KMS-11 (cell line): ENCODE results near the gene NFIC.

ENCODE experiments used
- H2AFZ ChIP-seq: fragments of 200-600 bp; sonication (generic); 2 replicates; pipeline ENCODE4 v1.6.1; 2016; ENCODE audit warnings: antibody characterized with exemption, mixed run types, low read depth
- H3K27ac ChIP-seq: fragments of 200-600 bp; sonication (generic); 2 replicates; pipeline ENCODE4 v1.6.1; 2016; ENCODE audit warnings: mild to moderate bottlenecking, mixed run types
- H3K27me3 ChIP-seq: fragments of 200-600 bp; sonication (generic); 2 replicates; pipeline ENCODE4 v1.6.1; 2017; ENCODE audit warnings: mild to moderate bottlenecking, low read depth, mixed run types, moderate library complexity; ENCODE audit not compliant: insufficient read depth
- H3K36me3 ChIP-seq: fragments of 200-600 bp; sonication (generic); 2 replicates; pipeline ENCODE4 v1.6.1; 2017; ENCODE audit warnings: mild to moderate bottlenecking, mixed run types; ENCODE audit not compliant: insufficient read depth
- H3K4me1 ChIP-seq: fragments of 200-600 bp; sonication (generic); 2 replicates; pipeline ENCODE4 v1.6.1; 2016; ENCODE audit warnings: mild to moderate bottlenecking, low read depth, mixed run types; ENCODE audit not compliant: poor library complexity, severe bottlenecking
- H3K4me2 ChIP-seq: fragments of 200-600 bp; sonication (generic); 2 replicates; pipeline ENCODE4 v1.7.0; 2016; ENCODE audit warnings: mild to moderate bottlenecking, mixed run types
- H3K4me3 ChIP-seq: fragments of 200-600 bp; sonication (generic); IDR thresholded peaks from 2 replicates; pipeline ENCODE4 v1.6.1; 2017; ENCODE audit warnings: low read depth, low read length, mixed read lengths; ENCODE audit not compliant: insufficient read depth
- H3K79me2 ChIP-seq: fragments of 200-600 bp; sonication (generic); 2 replicates; pipeline ENCODE4 v1.6.1; 2016; ENCODE audit warnings: low read depth, mixed run types; ENCODE audit not compliant: insufficient read depth
- H3K9ac ChIP-seq: fragments of 200-600 bp; sonication (generic); 2 replicates; pipeline ENCODE4 v1.6.1; 2016; ENCODE audit warnings: mild to moderate bottlenecking, mixed run types
- H4K20me1 ChIP-seq: fragments of 200-600 bp; sonication (generic); 2 replicates; pipeline ENCODE4 v1.6.1; 2016; ENCODE audit warnings: mild to moderate bottlenecking, mixed run types; ENCODE audit not compliant: insufficient read depth
- TF ChIP-seq, protein P1 (sequence below): fragments of 200-600 bp; sonication (generic); conservative IDR thresholded peaks from 2 replicates; pipeline ENCODE4 v1.6.1; 2017; ENCODE audit warnings: low read depth, mild to moderate bottlenecking, antibody characterized with exemption, low read length, moderate library complexity, mixed read lengths

Gene NFIC

DNA sequence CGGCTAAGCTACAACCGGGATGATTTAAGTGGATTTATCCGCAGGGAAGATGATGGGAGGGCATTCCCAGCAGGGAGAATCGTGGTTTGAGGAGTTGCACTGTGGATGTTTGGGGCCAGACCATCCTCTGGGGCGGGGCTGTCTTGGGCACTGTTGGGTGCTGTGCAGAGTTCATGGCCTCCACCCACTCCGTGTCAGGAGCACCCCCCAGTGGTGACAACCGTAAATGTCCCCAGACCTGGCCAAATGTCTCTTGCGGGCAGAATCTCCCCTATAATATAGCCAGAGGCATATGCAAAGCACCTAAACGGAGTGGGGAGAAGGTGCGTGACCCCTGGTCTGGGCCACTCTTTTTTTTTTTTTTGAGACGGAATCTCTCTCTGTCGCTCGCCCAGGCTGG is 73.7 kb downstream of the NFIC start:
- Histone ChIP-seq H3K36me3 (no peaks in the 10 kb centered on the region; the same call in 1 of the 2 replicates), H2AFZ (no peak overlapping the region), H3K4me2 (no peak overlapping the region), H3K9ac (no peak overlapping the region), H3K27ac (no peak overlapping the region), H3K4me3 (no peak overlapping the region), H3K79me2 (no peaks in the 10 kb centered on the region), H4K20me1 (no peaks in the 10 kb centered on the region), H3K27me3 (no peaks in the 10 kb centered on the region), H3K4me1 (peaks cover 4% of the 10 kb centered on the region)
- TF ChIP-seq, protein P1, sequence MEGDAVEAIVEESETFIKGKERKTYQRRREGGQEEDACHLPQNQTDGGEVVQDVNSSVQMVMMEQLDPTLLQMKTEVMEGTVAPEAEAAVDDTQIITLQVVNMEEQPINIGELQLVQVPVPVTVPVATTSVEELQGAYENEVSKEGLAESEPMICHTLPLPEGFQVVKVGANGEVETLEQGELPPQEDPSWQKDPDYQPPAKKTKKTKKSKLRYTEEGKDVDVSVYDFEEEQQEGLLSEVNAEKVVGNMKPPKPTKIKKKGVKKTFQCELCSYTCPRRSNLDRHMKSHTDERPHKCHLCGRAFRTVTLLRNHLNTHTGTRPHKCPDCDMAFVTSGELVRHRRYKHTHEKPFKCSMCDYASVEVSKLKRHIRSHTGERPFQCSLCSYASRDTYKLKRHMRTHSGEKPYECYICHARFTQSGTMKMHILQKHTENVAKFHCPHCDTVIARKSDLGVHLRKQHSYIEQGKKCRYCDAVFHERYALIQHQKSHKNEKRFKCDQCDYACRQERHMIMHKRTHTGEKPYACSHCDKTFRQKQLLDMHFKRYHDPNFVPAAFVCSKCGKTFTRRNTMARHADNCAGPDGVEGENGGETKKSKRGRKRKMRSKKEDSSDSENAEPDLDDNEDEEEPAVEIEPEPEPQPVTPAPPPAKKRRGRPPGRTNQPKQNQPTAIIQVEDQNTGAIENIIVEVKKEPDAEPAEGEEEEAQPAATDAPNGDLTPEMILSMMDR, result peak; percentile 41

DNA sequence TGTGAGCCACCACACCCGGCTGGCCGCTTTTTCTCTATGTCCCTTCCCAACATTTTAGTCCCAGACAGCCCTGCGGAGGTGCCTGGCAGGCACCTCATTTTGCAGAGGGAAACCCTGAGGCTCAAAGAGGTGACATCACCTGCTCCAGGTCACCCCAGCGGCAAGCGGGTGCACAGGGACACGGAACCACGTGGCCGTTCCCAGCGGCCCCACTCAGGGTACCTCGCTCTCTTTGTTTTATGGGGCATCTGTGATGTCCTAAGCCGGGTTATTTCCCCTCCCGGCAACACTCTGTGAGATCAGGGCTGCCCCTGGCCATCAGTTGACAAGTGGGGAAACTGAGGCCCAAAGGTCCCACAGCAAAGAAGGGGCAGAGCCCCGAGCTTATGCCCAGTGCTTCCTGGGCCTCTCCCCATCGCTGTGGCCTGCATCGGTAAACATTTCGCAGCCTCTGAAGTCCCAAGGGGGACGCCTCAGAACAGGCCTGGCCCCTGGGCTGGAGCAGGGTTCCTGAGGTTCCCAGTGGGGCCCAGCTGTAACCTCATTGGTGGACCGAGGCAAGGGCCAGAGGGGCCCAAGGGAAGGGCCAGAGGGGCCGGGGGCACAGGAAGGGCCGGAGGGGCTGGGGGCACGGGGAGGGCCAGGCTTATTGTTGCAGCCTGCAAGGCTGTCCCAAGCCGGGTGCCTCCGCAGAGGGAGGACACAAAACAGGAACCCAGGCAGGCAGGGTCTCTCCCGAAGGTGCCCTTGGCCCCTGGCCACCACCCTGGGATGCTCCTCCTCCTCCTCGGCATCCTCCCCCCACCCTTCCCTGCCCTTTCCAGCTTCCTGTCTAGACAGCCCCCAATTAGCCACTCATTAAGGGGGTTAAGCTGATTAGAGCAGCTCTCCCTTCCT is 75.0 kb downstream of the NFIC start:
- Histone ChIP-seq H3K4me2 (no peak overlapping the region), H3K27ac (no peak overlapping the region), H3K4me1 (no peaks in the 10 kb centered on the region), H3K79me2 (no peaks in the 10 kb centered on the region), H3K9ac (no peak overlapping the region), H2AFZ (no peak overlapping the region), H3K36me3 (no peaks in the 10 kb centered on the region; the same call in 1 of the 2 replicates), H3K4me3 (no peak overlapping the region), H3K27me3 (no peaks in the 10 kb centered on the region), H4K20me1 (no peaks in the 10 kb centered on the region)
- TF ChIP-seq, protein P1, result no peak

DNA sequence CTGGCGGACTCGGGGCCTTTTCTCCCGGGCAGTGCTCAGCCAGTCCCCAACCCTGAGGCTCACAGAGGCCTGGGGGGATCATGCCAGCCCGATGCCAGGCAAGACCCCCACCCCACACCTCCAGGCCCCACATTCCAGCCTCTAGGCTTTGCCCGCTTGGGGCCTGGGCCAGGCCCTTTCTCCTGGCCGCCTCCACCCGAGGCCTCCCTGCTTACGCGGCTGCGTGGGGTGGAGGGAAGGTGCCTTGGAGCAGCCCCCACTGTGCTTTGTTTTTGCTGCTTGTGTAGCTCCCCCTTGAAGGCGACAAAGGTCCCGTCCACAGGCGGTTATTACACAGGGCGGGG is 75.6 kb downstream of the NFIC start:
- TF ChIP-seq, protein P1, result no peak
- H3K4me2 ChIP-seq, result no peak overlapping the region

GRCh38 chr19:3442487-3443071 is 76.2 kb downstream of the NFIC start:
- H3K79me2 ChIP-seq, result no peaks in the 10 kb centered on the region
- no peaks in the 10 kb centered on the region; the same call in 1 of the 2 replicates for H3K36me3 ChIP-seq
- H3K4me3 ChIP-seq, result no peak overlapping the region
- no peak overlapping the region for H2AFZ ChIP-seq
- no peaks in the 10 kb centered on the region for H3K27me3 ChIP-seq
- no peak overlapping the region for H3K4me2 ChIP-seq
- no peak overlapping the region for H3K27ac ChIP-seq
- TF ChIP-seq, protein P1, result no peak
- no peaks in the 10 kb centered on the region for H3K4me1 ChIP-seq
- no peak overlapping the region for H3K9ac ChIP-seq
- no peaks in the 10 kb centered on the region for H4K20me1 ChIP-seq

More for the DNA sequence above, 75.6 kb downstream of the NFIC start:
- no peaks in the 10 kb centered on the region for H4K20me1 ChIP-seq
- H3K79me2 ChIP-seq, result no peaks in the 10 kb centered on the region
- no peak overlapping the region for H3K27ac ChIP-seq
- H3K4me3 ChIP-seq, result no peak overlapping the region
- no peaks in the 10 kb centered on the region; the same call in 1 of the 2 replicates for H3K36me3 ChIP-seq
- no peaks in the 10 kb centered on the region for H3K4me1 ChIP-seq
- H3K9ac ChIP-seq, result no peak overlapping the region
- no peaks in the 10 kb centered on the region for H3K27me3 ChIP-seq
- H2AFZ ChIP-seq, result no peak overlapping the region
